ENCODE data around the gene RAI1.

Gene RAI1

GRCh38 chr17:17830740-17831207 lies 149.5 kb downstream of the RAI1 start:
- DNase-seq (ENCODE audit: low read depth in 3 of 3) = no peak

- no peak for DNase-seq (ENCODE audit: low read depth in 3 of 3)
These were observed 150.2 kb downstream of the RAI1 start for GRCh38 chr17:17831208-17832031.

- no peak for DNase-seq (ENCODE audit: low read depth in 3 of 3)
These were observed 150.7 kb downstream of the RAI1 start for GRCh38 chr17:17832032-17832363.

GRCh38 chr17:17833658-17834357 lies 152.6 kb downstream of the RAI1 start:
- DNase-seq (ENCODE audit: low read depth in 3 of 3) = no peak

- no peak for DNase-seq (ENCODE audit: low read depth in 3 of 3)
These were observed 153.7 kb downstream of the RAI1 start for GRCh38 chr17:17834974-17835373.

GRCh38 chr17:17835415-17836249 lies 154.4 kb downstream of the RAI1 start:
- DNase-seq (ENCODE audit: low read depth in 3 of 3) = no peak

GRCh38 chr17:17836250-17836817 lies 155.1 kb downstream of the RAI1 start:
- DNase-seq (ENCODE audit: low read depth in 3 of 3) = peak; percentile 94 to 97 (median 96)

- peak in 2 of 3 experiments; percentile 33 to 66 for DNase-seq (ENCODE audit: low read depth in 3 of 3)
These were observed 155.6 kb downstream of the RAI1 start, which contains the start of gene SREBF1 for GRCh38 chr17:17836818-17837379. SREBF1 (minus strand) TSS chr17:17836986; CDS start chr17:17836817, 169 bp downstream.

- no peak for DNase-seq (ENCODE audit: low read depth in 3 of 3)
These were observed 156.1 kb downstream of the RAI1 start for GRCh38 chr17:17837380-17837821.

- no peak for DNase-seq (ENCODE audit: low read depth in 3 of 3)
These were observed 157.0 kb downstream of the RAI1 start for GRCh38 chr17:17837966-17838962.

- peak; percentile 54 to 78 (median 61) for DNase-seq (ENCODE audit: low read depth in 3 of 3)
These were observed 158.8 kb downstream of the RAI1 start for GRCh38 chr17:17839791-17840707.

GRCh38 chr17:17840751-17841591 lies 159.7 kb downstream of the RAI1 start:
- DNase-seq (ENCODE audit: low read depth in 3 of 3) = no peak

GRCh38 chr17:17841601-17842025 lies 160.4 kb downstream of the RAI1 start:
- no peak for DNase-seq (ENCODE audit: low read depth in 3 of 3)

GRCh38 chr17:17842111-17842876 lies 161.0 kb downstream of the RAI1 start:
- no peak for DNase-seq (ENCODE audit: low read depth in 3 of 3)

- no peak for DNase-seq (ENCODE audit: low read depth in 3 of 3)
These were observed 161.8 kb downstream of the RAI1 start for GRCh38 chr17:17843096-17843495.

GRCh38 chr17:17844079-17844478 lies 162.8 kb downstream of the RAI1 start:
- no peak for DNase-seq (ENCODE audit: low read depth in 3 of 3)

GRCh38 chr17:17844500-17844899 lies 163.2 kb downstream of the RAI1 start:
- DNase-seq (ENCODE audit: low read depth in 3 of 3) = no peak

Measured in stimulated activated CD4-positive, alpha-beta T cell treated with anti-CD3 and anti-CD28 coated beads, TNF-alpha, amount 100 ng/mL, for 24 hours (primary cell).